ENCODE measurements around the gene NUDT3.

GRCh38 chr6:34412016-34412415 is 19.5 kb upstream of the NUDT3 start:
- TF ChIP-seq CTCF (IDR thresholded peaks at IDR 0.05), result no peak
- TF ChIP-seq POLR2AphosphoS5 (IDR thresholded peaks at IDR 0.05), result no peak
- no peak for TF ChIP-seq POLR2A (IDR thresholded peaks at IDR 0.05)
